Measurements from ENCODE around the gene TMEM270. TPM values are rescaled to one million over a fixed set of nuclear protein-coding genes. Genes with fewer than 3 reads are reported as not detected.

TMEM270 gene
- total RNA-seq, 1 donor from 2014 or later, result not detected

DNA sequence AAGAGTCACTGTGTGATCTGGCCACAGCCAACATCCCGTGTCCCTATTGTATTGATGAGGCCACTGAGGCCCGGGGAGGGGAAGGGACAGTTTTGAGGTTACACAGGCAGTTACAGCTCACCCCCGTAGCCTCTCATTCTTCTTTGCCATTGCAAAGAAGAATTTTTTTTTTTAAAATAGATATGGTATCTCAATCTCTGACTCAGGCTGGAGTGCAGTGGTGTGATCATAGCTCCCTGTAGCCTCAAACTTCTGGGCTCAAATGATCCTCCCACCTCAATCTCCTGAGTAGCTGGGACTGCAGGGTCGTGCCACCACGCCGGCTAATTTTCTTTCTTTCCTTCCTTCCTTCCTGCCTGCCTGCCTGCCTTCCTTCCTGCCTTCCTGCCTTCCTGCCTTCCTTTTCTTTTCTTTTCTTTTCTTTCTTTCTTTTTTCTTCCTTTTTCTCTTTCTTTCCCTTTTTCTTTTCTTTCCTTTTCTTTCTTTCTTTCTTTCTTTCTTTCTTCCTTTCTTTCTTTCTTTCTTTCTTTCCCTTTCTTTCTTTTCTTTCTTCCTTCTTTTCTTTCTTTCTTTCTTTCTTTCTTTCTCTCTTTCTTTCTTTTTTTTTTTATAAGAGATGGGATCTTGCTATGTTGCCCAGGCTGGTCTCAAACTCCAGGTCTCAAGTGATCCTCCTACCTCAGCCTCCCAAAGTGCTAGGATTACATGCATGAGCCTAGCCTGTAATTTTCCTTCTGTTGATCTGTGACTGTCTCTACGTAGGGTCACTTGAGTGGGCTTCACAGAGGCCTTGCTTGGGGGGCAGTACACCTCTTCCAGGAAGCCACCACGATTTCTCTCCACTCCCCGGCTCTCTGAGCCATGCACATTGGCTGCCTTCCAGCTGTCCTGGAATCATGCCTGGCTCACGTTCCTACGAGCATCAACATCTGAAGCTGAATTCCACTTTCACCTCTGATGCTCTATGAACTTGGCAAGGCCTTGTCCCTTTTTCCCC lies 31.3 kb downstream of the TMEM270 start:
- no peak overlapping the region for H3K9ac ChIP-seq
- no peaks in the 10 kb centered on the region for H3K36me3 ChIP-seq
- TF ChIP-seq EZH2phosphoT487 (IDR thresholded peaks at IDR 0.05), result no peak
- no peak for TF ChIP-seq EZH2 (IDR thresholded peaks at IDR 0.05)
- no peaks in the 10 kb centered on the region for H3F3A ChIP-seq (ENCODE audit: low read depth)
- no peaks in the 10 kb centered on the region for H3K27me3 ChIP-seq
- no peak overlapping the region for H3K27ac ChIP-seq
- Mint-ChIP-seq H3K9me3 (peaks cover 20% of the 10 kb centered on the region), H3K36me3 (peaks cover 4% of the 10 kb centered on the region), H3K27ac (peak overlapping the region; percentile 72), H3K4me1 (peaks cover 37% of the 10 kb centered on the region), H3K4me3 (no peak overlapping the region), H3K27me3 (ENCODE audit: insufficient read depth, low read depth) (peaks cover 20% of the 10 kb centered on the region)
- no peak for DNase-seq (ENCODE audit: low spot score)
- H2AFZ ChIP-seq (replicated peaks), result no peak overlapping the region
- H3K4me2 ChIP-seq, result no peak overlapping the region
- no peak overlapping the region for H3K4me3 ChIP-seq
- no peaks in the 10 kb centered on the region for H4K20me1 ChIP-seq (ENCODE audit: low read depth)
- H3K79me2 ChIP-seq (ENCODE audit: low read depth), result no peaks in the 10 kb centered on the region
- no peaks in the 10 kb centered on the region for H3K4me1 ChIP-seq
- no peaks in the 10 kb centered on the region for H3K9me3 ChIP-seq (ENCODE audit: low read depth)

DNA sequence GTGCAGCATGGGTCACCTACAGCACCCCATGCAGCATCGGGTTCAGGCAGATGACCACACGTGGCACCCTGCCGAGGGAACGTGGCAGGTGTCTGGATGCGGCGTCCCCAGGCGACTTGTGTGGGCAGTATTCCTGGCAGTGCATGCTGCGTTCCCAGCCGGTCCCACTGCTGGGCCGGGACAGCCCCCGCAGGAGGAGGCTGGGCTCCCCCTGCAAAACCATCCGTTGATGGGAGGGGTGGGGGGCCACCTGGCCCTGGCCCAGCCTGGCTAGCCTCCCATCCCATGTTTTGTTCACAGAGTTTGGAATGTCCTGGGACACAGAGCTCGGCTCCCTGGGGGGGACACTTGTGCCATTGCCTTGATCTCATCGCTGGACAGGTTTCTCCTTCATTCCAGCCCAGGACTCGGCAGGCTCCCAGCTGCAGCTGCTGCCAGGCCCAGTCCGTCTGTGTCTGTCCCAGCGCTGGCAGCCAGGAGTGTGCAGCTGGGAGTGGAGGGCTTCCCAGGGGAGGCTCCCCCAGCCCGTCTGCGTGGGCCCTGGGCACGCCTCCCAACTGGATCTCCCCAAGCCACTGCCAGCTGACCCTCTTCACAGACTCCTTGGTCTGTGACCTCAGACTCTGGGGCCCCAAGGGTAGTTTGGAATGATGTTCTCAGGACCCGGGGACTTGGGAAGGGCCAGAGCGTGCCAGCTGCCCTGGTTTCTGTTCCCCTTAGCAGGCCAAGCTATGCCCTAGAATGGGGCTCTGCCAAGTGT lies 32.6 kb downstream of the TMEM270 start:
- H3K4me1 ChIP-seq, result no peaks in the 10 kb centered on the region
- TF ChIP-seq EZH2 (IDR thresholded peaks at IDR 0.05) (no peak), EZH2phosphoT487 (IDR thresholded peaks at IDR 0.05) (no peak)
- TF ChIP-seq, protein P1, sequence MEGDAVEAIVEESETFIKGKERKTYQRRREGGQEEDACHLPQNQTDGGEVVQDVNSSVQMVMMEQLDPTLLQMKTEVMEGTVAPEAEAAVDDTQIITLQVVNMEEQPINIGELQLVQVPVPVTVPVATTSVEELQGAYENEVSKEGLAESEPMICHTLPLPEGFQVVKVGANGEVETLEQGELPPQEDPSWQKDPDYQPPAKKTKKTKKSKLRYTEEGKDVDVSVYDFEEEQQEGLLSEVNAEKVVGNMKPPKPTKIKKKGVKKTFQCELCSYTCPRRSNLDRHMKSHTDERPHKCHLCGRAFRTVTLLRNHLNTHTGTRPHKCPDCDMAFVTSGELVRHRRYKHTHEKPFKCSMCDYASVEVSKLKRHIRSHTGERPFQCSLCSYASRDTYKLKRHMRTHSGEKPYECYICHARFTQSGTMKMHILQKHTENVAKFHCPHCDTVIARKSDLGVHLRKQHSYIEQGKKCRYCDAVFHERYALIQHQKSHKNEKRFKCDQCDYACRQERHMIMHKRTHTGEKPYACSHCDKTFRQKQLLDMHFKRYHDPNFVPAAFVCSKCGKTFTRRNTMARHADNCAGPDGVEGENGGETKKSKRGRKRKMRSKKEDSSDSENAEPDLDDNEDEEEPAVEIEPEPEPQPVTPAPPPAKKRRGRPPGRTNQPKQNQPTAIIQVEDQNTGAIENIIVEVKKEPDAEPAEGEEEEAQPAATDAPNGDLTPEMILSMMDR (IDR thresholded peaks at IDR 0.05), result no peak

DNA sequence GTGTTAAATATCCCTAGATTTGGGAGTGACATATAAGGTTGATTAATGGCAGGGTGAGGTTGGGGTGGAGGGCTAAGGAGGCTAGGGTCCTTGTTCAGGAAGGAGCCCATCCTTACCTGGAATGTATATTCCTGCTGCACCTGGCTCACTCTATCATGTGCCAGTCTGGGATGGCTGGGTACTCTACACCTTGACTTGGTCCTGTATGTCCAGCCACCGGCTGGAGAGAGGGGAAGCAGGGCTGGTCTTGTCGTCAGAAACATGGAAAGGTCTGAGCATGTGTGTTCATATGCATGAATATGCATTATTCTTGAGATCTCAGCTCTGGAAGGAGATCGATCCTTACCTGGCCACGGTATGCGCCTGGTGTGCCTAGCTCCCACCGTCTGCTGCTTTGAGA lies 33.2 kb downstream of the TMEM270 start:
- no peak overlapping the region for H3K4me2 ChIP-seq
- no peaks in the 10 kb centered on the region for H3K9me3 ChIP-seq (ENCODE audit: low read depth)
- H3K4me1 ChIP-seq, result no peaks in the 10 kb centered on the region
- peaks cover 26% of the 10 kb centered on the region for H3K4me1 Mint-ChIP-seq
- no peaks in the 10 kb centered on the region for H3K79me2 ChIP-seq (ENCODE audit: low read depth)
- no peaks in the 10 kb centered on the region for H3K27me3 ChIP-seq
- DNase-seq (ENCODE audit: low spot score), result no peak
- no peak overlapping the region for H3K9ac ChIP-seq
- H2AFZ ChIP-seq (replicated peaks), result no peak overlapping the region
- H3K4me3 Mint-ChIP-seq, result peak overlapping the region; percentile 57
- peaks cover 4% of the 10 kb centered on the region for H3K36me3 Mint-ChIP-seq
- TF ChIP-seq EZH2phosphoT487 (IDR thresholded peaks at IDR 0.05) (no peak), EZH2 (IDR thresholded peaks at IDR 0.05) (no peak)
- TF ChIP-seq, protein P1 (IDR thresholded peaks at IDR 0.05), result no peak
- no peak overlapping the region for H3K4me3 ChIP-seq
- no peak overlapping the region for H3K27ac Mint-ChIP-seq
- H4K20me1 ChIP-seq (ENCODE audit: low read depth), result no peaks in the 10 kb centered on the region
- H3K27ac ChIP-seq, result no peak overlapping the region
- H3K36me3 ChIP-seq, result no peaks in the 10 kb centered on the region
- peaks cover 11% of the 10 kb centered on the region for H3K27me3 Mint-ChIP-seq (ENCODE audit: insufficient read depth, low read depth)
- no peaks in the 10 kb centered on the region for H3F3A ChIP-seq (ENCODE audit: low read depth)
- peaks cover 24% of the 10 kb centered on the region for H3K9me3 Mint-ChIP-seq

More for the DNA sequence above, 32.6 kb downstream of the TMEM270 start:
- no peak overlapping the region for H2AFZ ChIP-seq (replicated peaks)
- no peaks in the 10 kb centered on the region for H4K20me1 ChIP-seq (ENCODE audit: low read depth)
- no peak overlapping the region for H3K9ac ChIP-seq
- no peaks in the 10 kb centered on the region for H3F3A ChIP-seq (ENCODE audit: low read depth)
- H3K27ac Mint-ChIP-seq, result no peak overlapping the region
- no peak for DNase-seq (ENCODE audit: low spot score)
- H3K9me3 ChIP-seq (ENCODE audit: low read depth), result no peaks in the 10 kb centered on the region
- H3K27me3 Mint-ChIP-seq (ENCODE audit: insufficient read depth, low read depth), result peaks cover 15% of the 10 kb centered on the region
- no peak overlapping the region for H3K27ac ChIP-seq
- peaks cover 4% of the 10 kb centered on the region for H3K36me3 Mint-ChIP-seq
- peaks cover 24% of the 10 kb centered on the region for H3K9me3 Mint-ChIP-seq
- no peak overlapping the region for H3K4me2 ChIP-seq
- peaks cover 32% of the 10 kb centered on the region for H3K4me1 Mint-ChIP-seq
- no peaks in the 10 kb centered on the region for H3K36me3 ChIP-seq
- no peaks in the 10 kb centered on the region for H3K79me2 ChIP-seq (ENCODE audit: low read depth)
- no peak overlapping the region for H3K4me3 ChIP-seq
- no peaks in the 10 kb centered on the region for H3K27me3 ChIP-seq
- H3K4me3 Mint-ChIP-seq, result no peak overlapping the region

Measured in neural progenitor cell (in vitro differentiated cells).